GM21367 (cell line): ENCODE measurements around the gene TUBB4B.
A peak's percentile ranks its signal among the peaks of the same experiment; 100 is the strongest.

Experiments used
- ATAC-seq: cut with Tn5 transposase; IDR thresholded peaks from one replicate; pipeline ENCODE4 v1.9.1; 2021; ENCODE audit not compliant: unreplicated experiment

The TUBB4B gene

DNA sequence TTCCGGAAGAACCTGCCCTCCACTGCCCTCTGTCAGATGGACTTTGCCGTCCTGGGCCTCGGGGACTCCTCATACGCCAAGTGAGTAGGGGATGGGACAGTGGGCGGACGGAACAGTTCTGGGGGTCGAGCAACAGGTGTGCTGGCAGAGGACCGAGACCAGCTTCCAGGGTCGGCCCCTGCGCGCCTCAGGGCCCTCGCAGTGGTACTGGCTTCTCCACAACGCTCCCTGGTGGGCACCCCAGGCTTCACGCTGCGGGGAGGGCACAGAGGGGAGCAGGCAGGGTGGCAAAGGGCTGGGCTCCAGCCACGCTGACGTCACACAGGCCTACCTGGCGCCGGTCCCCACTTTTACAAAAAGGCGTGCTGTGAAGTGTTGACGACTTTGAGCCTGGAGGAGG, 28.6 kb upstream of the TUBB4B start:
- no peak for ATAC-seq

DNA sequence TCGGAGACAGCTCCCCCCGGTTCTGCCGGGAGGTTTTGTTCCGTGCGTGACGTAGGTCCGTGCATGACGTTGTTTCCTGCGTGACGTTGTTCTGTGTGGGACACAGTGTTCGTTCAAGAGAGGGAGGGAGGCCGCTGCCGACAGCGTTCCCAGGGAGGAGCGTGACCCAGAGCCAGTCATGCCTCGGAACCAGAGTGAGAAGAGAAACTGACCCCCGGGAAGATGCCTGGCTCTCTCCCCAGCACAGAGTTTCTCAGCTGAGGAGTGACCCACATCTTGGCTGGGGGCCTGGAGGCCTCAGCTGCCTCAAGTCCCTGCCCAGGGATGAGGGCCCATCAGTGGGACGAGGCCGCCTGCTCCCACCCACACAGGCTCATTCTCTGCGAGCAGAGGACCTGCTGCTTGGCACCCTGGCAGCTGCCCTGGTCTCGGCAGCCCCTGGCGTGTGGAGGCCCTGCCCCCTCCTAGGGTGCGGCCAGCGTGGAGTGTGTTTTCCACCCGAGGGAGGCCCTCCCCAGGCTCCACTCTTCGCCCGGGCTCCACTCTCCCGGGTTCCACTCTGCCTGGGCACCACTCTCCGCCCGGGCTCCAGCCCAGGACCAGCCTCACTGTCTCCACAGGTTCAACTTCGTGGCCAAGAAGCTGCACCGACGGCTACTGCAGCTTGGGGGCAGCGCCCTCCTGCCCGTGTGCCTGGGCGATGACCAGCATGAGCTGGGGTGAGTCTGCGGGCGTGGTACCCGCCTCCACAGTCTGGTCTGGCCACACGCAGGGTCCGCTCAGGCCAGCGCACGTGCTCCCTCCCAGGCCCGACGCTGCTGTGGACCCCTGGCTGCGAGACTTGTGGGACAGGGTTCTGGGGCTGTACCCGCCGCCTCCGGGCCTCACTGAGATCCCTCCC, 27.7 kb upstream of the TUBB4B start:
- no peak for ATAC-seq

GRCh38 chr9:137214620-137215019, 26.5 kb upstream of the TUBB4B start:
- no peak for ATAC-seq

DNA sequence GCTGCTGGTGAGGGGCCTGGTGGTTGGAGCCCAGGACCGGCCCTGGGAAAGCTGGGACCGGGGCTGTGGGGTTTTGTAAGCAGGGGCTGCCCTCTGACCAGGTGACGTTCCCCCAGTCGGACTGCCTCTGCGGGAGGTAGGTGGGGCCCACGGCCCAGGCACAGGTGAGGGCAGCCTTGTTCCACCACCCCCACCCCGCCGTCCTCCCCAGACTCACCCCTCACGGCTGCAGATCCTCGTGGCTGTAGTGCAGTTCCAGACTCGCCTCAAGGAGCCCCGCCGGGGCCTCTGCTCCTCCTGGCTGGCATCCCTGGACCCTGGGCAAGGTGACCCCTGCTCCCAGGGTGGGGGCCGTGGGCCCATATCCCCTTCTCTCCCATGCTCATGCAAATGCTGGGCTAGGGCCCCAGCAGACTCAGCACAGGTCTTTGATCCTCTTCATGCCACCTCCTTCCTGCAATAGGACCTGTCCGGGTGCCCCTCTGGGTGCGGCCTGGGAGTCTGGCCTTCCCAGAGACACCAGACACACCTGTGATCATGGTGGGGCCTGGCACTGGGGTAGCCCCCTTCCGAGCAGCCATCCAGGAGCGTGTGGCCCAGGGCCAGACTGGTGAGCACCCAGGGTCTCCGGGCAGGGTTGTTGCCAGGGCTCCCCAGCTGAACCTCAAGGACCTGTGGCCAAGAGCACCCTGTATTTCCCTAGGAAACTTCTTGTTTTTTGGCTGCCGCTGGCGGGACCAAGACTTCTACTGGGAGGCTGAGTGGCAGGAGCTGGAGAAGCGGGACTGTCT, 25.7 kb upstream of the TUBB4B start:
- ATAC-seq: no peak

- ATAC-seq: no peak
Measured at GRCh38 chr9:137216188-137216965, 24.7 kb upstream of the TUBB4B start.

DNA sequence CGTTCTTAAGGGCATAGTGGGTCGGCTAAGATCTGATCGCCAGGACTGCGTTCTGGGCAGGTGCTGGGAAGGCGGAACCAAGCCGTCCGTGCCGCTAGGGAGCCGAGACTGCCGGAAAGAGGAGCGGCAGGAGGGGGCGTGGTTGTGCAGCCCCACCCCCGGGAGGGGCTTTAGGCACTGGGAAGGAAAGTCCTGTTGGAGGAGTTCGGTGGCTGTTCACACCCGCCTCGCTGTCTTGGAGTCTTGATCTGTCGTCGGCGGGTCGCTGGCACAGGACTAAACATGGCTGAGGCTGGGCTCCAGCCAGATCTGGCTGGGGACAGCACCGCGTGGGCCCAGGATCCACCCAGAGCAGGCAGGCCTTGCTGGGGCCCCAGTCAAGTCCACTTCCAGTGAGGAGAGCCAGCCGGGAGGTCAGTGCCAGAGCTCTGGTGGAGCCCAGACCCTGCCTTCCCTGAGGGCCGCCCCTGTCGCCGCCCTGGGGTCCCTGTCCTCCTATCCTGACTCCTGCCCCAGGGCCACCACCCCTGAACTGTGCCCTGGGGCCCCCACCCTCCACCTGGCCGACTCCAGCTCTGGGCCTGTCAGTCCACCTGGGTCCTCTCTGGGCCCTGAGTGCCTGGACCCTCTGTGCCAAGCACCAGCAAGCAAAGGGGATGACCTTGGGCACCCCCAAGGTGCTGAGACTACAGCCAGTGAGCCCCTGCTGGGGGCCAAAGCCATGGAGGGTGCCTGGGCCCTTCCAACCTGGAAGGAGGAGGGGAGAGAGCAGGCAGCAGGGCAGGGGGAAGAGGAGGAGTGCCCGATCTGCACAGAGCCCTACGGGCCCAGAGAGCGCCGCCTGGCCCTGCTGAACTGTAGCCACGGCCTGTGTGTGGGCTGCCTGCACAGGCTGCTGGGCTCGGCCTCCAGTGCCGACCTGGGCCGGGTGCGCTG, 23.5 kb upstream of the TUBB4B start:
- no peak for ATAC-seq

GRCh38 chr9:137218212-137218753, 22.8 kb upstream of the TUBB4B start:
- ATAC-seq: no peak

DNA sequence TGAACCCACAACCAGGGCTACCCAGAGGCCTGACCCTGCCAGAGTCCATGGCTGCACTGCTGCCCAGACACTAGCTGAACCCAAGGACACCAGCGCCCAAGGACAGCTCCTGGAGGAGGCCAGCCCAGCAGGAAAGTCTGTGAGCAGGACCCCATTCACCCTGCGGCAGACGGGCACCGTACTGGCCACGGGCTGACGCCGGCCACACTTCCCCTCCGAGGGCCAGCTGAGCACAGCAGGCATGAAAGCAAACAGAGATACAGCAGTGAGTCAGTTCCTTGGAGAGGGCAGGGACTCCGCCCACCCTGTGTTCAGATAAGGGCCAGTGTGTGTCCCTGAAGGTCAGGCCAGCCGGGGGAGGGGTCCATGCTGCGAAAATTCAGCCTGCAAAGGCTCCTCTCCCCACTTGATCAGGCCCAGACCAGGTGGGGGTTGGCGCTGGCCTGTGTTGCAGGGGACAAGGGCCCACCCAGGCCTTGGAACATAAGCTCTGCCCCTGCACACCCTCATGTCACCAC, 22.3 kb upstream of the TUBB4B start:
- ATAC-seq: no peak

- ATAC-seq: no peak
Measured at GRCh38 chr9:137219757-137220316, 21.2 kb upstream of the TUBB4B start.

DNA sequence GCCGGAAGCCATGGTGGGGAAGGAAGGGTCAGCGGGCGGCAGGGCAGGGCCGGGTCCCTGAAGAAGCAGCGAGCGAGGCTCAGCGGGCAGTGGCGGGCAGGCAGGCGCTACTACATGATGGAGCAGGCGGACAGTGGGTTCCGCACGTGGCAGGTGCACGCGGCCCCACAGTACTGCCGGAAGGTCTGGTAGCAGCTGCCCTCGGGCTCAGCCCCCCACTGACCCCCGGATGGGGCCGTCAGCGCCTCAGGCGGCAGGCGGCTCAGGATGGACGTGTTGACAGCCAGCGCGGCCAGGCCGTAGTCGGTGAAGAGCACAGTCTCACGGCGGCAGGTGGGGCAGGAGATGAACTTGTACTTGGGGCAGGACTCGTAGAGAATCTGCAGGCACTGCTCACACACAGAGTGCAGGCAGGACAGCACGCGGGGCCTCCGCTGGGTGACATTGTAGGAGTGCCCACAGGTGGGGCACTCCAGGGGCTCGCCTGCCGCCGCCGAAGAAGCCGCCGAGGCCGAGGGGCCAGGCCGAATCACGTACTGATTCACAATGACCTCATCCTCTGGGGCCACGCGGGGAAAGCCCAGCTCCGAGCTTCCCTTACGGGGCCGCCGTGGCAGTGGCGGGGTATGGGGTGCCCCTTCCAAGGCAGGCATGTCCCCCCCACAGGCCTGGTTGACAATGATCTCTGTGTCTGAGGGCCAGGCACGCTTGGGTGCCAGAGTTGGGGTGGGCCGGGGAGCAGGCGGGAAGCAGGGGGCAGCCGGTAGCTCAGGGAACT, 20.6 kb upstream of the TUBB4B start:
- no peak for ATAC-seq

GRCh38 chr9:137221095-137221505, 20.0 kb upstream of the TUBB4B start:
- ATAC-seq: no peak

- no peak for ATAC-seq
Measured at GRCh38 chr9:137221506-137222111, 19.5 kb upstream of the TUBB4B start.

- no peak for ATAC-seq
Measured at GRCh38 chr9:137222190-137223077, 18.7 kb upstream of the TUBB4B start, which contains the start of gene RNF208. RNF208 (minus strand) TSS chr9:137222240; CDS start chr9:137221212, 1,028 bp downstream.

DNA sequence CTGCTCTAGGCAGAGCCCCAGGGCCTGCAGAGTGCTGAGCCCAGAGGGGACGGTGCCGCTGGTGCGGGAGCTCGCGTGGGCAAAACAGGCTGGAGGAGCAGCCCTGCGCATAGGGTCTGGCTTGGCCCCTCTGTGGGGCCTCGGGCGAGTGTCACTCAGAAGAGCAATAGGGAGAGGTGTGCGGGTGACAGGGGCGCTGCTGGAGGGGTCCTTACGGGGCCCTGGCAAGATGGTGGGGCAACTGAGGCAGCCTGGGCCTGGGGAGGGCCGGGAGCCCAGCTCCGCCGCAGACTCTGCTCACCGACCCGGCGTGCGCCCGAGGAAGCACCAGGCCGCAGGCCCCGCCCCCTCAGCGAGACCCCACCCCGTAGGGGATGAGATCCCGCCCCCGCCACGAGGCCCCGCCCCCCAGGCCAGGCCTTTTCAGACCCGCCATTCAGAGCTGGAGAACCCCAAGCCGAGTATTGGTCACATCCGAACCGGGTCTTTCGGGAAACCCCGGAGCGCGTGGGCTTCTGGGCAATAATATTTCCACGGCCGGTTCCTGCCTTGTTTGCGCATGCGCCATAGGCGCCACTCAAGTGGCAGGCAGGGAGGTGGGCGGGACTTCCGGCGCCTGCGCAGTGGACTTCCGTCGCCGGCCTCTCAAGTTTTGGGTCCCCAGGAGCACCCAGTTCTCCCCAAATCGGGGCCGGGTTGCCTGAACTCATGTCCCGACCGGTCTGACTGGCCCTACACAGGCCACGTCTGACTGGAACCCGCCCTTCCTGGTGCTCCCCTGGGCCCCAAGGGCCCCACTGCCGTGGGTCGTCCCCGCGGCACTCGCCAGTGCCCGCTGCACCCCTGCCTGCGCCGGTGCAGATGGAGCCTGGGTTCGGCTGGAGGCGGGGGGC, 17.8 kb upstream of the TUBB4B start:
- peak; percentile 50 for ATAC-seq

- ATAC-seq: no peak
Measured at GRCh38 chr9:137224830-137225694, 16.0 kb upstream of the TUBB4B start, which contains the start of gene CYSRT1. CYSRT1 (plus strand) TSS chr9:137225174; CDS start chr9:137225622, 448 bp downstream.
